K562 (cell line): ENCODE measurements around the gene NTRK1.

ENCODE experiments used
- BMI1 ChIP-seq: fragments of 150-350 bp; IDR thresholded peaks from 2 replicates; pipeline ENCODE4 v1.6.1; 2014; ENCODE audit warnings: low read length
- KDM1A ChIP-seq, 2 experiments: fragments of 450-650 bp; IDR thresholded peaks; 2 replicates each; pipeline ENCODE4 v1.6.1; 2016; ENCODE audit warnings: mild to moderate bottlenecking in 2 of 2
- POLR2G ChIP-seq: fragments of 200-400 bp; formaldehyde crosslinking; IDR thresholded peaks from 2 replicates; pipeline ENCODE4 v1.6.1; 2017; ENCODE audit warnings: low read depth, mild to moderate bottlenecking, antibody characterized with exemption, low read length, moderate library complexity
- POLR2H ChIP-seq: IDR thresholded peaks from 2 replicates; pipeline ENCODE4 v1.6.1; 2016; ENCODE audit warnings: missing genetic modification characterization, low read depth, mild to moderate bottlenecking, control low read depth, missing compliant biosample characterization, moderate library complexity
- PURB ChIP-seq: sonication (generic); formaldehyde crosslinking; IDR thresholded peaks from 2 replicates; pipeline ENCODE4 v1.9.0; 2021; ENCODE audit warnings: low read depth, mild to moderate bottlenecking, missing genetic modification reagents
- RCOR1 ChIP-seq, 2 experiments: IDR thresholded peaks; 2 replicates each; pipeline ENCODE4 v1.6.1; 2012; ENCODE audit warnings: low read depth in 2 of 2, low read length in 2 of 2, borderline replicate concordance in 1 of 2, improper control_type of control experiment in 1 of 2
- TF ChIP-seq, protein P1 (sequence below), 2 experiments: fragments of 450-650 bp in 1 of 2; sonication (generic) in 1 of 2; formaldehyde crosslinking in 1 of 2; IDR thresholded peaks in 1 of 2; conservative IDR thresholded peaks in 1 of 2; 2 replicates each; pipeline versions ENCODE4 v1.6.1 to v1.8.1; 2016 to 2023; ENCODE audit warnings: mild to moderate bottlenecking in 2 of 2, moderate library complexity in 2 of 2, inconsistent platforms in 1 of 2, missing genetic modification reagents in 1 of 2
- TF ChIP-seq, protein P2 (sequence below): fragments of 450-650 bp; IDR thresholded peaks from 2 replicates; pipeline ENCODE4 v1.7.1; 2018; ENCODE audit warnings: mild to moderate bottlenecking, low read depth; ENCODE audit not compliant: partially characterized antibody

GRCh38 chr1:156836041-156836654 is 24.5 kb upstream of the NTRK1 start:
- TF ChIP-seq, protein P1, sequence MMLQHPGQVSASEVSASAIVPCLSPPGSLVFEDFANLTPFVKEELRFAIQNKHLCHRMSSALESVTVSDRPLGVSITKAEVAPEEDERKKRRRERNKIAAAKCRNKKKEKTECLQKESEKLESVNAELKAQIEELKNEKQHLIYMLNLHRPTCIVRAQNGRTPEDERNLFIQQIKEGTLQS (IDR thresholded peaks at IDR 0.05) = no peak
- TF ChIP-seq, protein P1 (CRISPR knock-in tag; conservative IDR thresholded peaks at IDR 0.05) = no peak
- TF ChIP-seq POLR2H (no peak), POLR2G (no peak), BMI1 (no peak), RCOR1 (IDR thresholded peaks at IDR 0.05; ENCODE audit: borderline replicate concordance in 1 of 2, low read depth in 2 of 2, low read length in 2 of 2) (no peak), PURB (CRISPR knock-in tag) (no peak), KDM1A (IDR thresholded peaks at IDR 0.05) (no peak)
- TF ChIP-seq, protein P2, sequence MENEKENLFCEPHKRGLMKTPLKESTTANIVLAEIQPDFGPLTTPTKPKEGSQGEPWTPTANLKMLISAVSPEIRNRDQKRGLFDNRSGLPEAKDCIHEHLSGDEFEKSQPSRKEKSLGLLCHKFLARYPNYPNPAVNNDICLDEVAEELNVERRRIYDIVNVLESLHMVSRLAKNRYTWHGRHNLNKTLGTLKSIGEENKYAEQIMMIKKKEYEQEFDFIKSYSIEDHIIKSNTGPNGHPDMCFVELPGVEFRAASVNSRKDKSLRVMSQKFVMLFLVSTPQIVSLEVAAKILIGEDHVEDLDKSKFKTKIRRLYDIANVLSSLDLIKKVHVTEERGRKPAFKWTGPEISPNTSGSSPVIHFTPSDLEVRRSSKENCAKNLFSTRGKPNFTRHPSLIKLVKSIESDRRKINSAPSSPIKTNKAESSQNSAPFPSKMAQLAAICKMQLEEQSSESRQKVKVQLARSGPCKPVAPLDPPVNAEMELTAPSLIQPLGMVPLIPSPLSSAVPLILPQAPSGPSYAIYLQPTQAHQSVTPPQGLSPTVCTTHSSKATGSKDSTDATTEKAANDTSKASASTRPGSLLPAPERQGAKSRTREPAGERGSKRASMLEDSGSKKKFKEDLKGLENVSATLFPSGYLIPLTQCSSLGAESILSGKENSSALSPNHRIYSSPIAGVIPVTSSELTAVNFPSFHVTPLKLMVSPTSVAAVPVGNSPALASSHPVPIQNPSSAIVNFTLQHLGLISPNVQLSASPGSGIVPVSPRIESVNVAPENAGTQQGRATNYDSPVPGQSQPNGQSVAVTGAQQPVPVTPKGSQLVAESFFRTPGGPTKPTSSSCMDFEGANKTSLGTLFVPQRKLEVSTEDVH = no peak
